Adrenal gland (tissue), 12 donors: ENCODE data around the gene SEZ6L2. TPM values are rescaled to one million over a fixed set of nuclear protein-coding genes. Genes with fewer than 3 reads are reported as not detected.
"Not testable (repeated sequence)": the region's sequence is repeated elsewhere in the genome, so short reads cannot be mapped to it uniquely, and the experiment has no call there.

Experiments used
- DNase-seq, 7 donors: peaks; one replicate each; pipeline ENCODE4 v3.0.0-alpha.2; 2019 to 2020
- H3K27ac ChIP-seq, 5 donors: fragments of 200-600 bp; sonication (generic) in 4 of 5; 1 replicate in 3 of 5; 2 replicates in 2 of 5; pipeline versions ENCODE4 v1.5.1 to v1.8.0; 2016 to 2020; ENCODE audit warnings: mild to moderate bottlenecking in 1 of 5
- H3K27me3 ChIP-seq: fragments of 200-600 bp; 2 replicates; pipeline ENCODE4 v1.8.0; 2021
- H3K36me3 ChIP-seq, 2 donors: fragments of 200-600 bp; replicated peaks in 1 of 2; 1 replicate in 1 of 2; 2 replicates in 1 of 2; pipeline versions ENCODE4 v1.5.1 to v1.8.0; 2018 to 2022
- H3K4me1 ChIP-seq, 2 donors: fragments of 200-600 bp; replicated peaks in 1 of 2; 1 replicate in 1 of 2; 2 replicates in 1 of 2; pipeline versions ENCODE4 v1.5.1 to v1.8.0; 2018 to 2021
- H3K4me3 ChIP-seq, 4 donors: fragments of 200-600 bp; sonication (generic) in 3 of 4; one replicate each; pipeline ENCODE4 v1.5.1; 2016 to 2018
- H3K9me3 ChIP-seq, 3 donors: fragments of 200-600 bp; sonication (generic) in 1 of 3; replicated peaks in 1 of 3; 1 replicate in 2 of 3; 2 replicates in 1 of 3; pipeline versions ENCODE4 v1.5.1 to v1.8.0; 2016 to 2021
- POLR2A ChIP-seq, 2 donors: fragments of 450-650 bp; IDR thresholded peaks; one replicate each; pipeline ENCODE4 v1.6.1; 2017; ENCODE audit warnings: antibody characterized with exemption in 2 of 2, mild to moderate bottlenecking in 2 of 2, moderate library complexity in 1 of 2
- WGBS, 4 donors: extraction: QIAGEN DNeasy Blood & Tissue Kit in 2 of 4; methylation state at CpG; one replicate each; pipeline versions ENCODE4 v1.1.5 to v1.1.7; 2013 to 2017; 5-methylcytosine and 5-hydroxymethylcytosine counted together
- intact Hi-C, 2 donors: fragments of 100-400 bp; cut with DNase I; formaldehyde crosslinking; loops; one replicate each; pipeline versions ENCODE4 v1.14.1 to v1.15.0; 2022 to 2023
- polyA plus RNA-seq, 3 donors: library from polyadenylated mRNA; stranded (reverse); fragments of 200-250 nt in 2 of 3; fragments of 350-450 nt in 1 of 3; fragmentation: Illumina TruSeq in 1 of 3; extraction: RNeasy Lipid Tissue Mini Kit (QIAGEN cat#74804) in 1 of 3; gene quantifications; one replicate each; pipeline ENCODE4 v1.2.3, GENCODE V29; 2013 to 2014
- total RNA-seq, 9 donors: library from RNA; depleted of rRNA in 4 of 9; stranded (reverse); fragments of >200 nt in 4 of 9; fragments of 120-200 nt in 1 of 9; fragmentation: NEBNext Ultra II Directional in 1 of 9; extraction: Animal tissue kit (Norgen Biotek cat#: 25700) in 1 of 9; gene quantifications; one replicate each; pipeline versions ENCODE4 v1.1.0 to v1.2.4, GENCODE V29; 2013 to 2023
- TF ChIP-seq, protein P1 (sequence below), 6 experiments: fragments of 450-650 bp in 4 of 6; fragments of 200-600 bp in 2 of 6; sonication (generic) in 1 of 6; IDR thresholded peaks; 1 replicate in 5 of 6; 2 replicates in 1 of 6; pipeline versions ENCODE4 v1.5.1 to v1.8.0; 2016 to 2021; ENCODE audit warnings: antibody characterized with exemption in 6 of 6, mild to moderate bottlenecking in 2 of 6, moderate library complexity in 1 of 6
- donor health status: healthy with polysubstance abuse.
- donor health status: Bipolar disorder and iron deficiency.
- donor health status: DM: yes; HTN: yes; CAD: no.
- donor health status: DM: no; HTN: no; CAD: no.
- donor health status: DM: no; HTN: no; CAD: no.
- donor health status: DM: yes; HTN: yes; CAD: no.

The SEZ6L2 gene
- total and polyA plus RNA-seq, 12 donors = 7.5 to 302 (median 36.2) TPM

DNA sequence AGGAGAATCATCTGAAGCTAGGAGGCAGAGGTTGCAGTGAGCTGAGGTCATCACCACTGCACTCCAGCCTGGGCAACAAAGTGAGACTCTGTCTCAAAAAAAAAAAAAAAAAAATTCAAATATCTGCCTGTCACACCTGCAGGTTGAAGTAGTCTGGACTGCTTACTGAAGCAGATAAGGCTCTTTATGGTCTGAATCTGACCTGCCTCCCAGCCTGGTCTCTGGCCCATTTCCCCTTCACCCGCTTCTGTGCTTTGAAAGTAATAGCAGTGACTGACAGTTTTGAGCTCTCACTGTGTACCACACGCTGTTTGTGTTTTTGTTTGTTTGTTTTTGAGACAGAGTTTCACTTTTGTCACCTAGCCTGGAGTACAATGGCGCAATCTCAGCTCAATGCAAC lies 5.8 kb downstream of the SEZ6L2 start:
- Histone ChIP-seq H3K36me3 (no peaks in the 10 kb centered on the region), H3K4me3 (no peak overlapping the region), H3K27ac (no peak overlapping the region), H3K4me1 (peaks cover 0 to 1% of the 10 kb centered on the region in 2 donors), H3K27me3 (no peaks in the 10 kb centered on the region), H3K9me3 (no peaks in the 10 kb centered on the region)
- TF ChIP-seq, protein P1, sequence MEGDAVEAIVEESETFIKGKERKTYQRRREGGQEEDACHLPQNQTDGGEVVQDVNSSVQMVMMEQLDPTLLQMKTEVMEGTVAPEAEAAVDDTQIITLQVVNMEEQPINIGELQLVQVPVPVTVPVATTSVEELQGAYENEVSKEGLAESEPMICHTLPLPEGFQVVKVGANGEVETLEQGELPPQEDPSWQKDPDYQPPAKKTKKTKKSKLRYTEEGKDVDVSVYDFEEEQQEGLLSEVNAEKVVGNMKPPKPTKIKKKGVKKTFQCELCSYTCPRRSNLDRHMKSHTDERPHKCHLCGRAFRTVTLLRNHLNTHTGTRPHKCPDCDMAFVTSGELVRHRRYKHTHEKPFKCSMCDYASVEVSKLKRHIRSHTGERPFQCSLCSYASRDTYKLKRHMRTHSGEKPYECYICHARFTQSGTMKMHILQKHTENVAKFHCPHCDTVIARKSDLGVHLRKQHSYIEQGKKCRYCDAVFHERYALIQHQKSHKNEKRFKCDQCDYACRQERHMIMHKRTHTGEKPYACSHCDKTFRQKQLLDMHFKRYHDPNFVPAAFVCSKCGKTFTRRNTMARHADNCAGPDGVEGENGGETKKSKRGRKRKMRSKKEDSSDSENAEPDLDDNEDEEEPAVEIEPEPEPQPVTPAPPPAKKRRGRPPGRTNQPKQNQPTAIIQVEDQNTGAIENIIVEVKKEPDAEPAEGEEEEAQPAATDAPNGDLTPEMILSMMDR (IDR thresholded peaks at IDR 0.05) = no peak
- no peak for TF ChIP-seq POLR2A (IDR thresholded peaks at IDR 0.05)
- intact Hi-C loops = no loop called here
- WGBS, 4 donors = 91 to 95% (median 94%) methylated on average over 3 of the region's 3 CpGs
- no peak for DNase-seq

DNA sequence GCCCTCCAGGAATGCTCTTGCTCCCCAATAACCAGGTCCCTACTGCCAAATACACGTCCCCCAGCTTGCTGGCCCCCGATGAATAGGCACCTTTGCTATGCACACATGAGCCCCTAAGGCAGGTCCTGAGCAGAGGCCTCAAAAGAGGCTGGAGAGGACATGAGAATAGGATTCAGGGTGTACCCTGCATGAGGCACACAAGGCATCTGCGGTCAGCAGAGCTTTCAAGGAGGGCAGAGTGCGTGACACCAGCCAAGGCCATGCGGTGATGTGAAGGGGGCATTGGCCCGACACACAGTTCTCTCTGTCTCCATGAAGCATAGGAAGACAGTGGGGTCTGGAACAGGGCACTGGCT lies 6.9 kb downstream of the SEZ6L2 start:
- no peak for TF ChIP-seq POLR2A (IDR thresholded peaks at IDR 0.05)
- TF ChIP-seq, protein P1 (IDR thresholded peaks at IDR 0.05) = no peak
- intact Hi-C loops = no loop called here

DNA sequence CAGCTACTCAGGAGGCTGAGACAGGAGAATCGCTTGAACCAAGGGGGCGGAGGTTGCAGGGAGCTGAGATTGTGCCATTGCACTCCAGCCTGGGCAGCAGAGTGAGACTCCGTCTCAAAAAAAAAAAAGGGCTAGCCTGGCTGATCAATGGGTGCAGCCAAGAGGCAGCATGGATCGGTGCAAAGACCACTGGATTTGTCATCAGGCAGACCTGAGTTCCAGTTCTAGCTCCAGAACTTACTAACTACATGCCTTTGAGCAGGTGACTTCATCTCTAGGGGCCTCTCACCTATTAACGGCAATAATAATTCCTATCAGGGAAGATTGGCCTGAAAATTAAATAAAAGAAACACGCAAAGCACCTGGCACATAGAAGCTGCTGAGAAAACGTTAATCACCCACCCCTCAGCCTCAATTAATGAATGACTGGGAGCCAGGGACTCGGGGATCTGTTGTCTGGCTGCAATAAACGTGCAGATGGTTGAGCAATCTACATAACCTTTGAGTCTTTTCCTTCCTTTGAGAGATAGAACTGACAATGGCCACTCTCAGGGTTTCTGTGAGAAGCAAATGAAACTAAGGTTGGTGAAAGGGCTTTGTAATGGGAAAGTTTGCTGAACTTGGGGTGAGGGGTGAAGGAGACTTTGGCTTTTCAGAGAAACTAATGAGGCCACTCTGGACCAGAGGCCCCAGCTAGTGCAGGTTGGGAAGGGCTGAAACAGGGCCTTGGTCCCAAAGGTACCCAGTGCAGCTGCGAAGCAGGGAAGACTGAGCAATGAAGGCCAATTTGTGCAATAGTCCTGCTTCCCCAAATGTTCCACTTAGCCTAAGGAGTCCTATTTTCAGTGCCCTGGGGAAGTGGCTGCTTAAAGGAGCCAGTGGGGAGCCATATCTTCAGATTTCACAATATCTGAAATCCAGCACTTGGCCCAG lies 7.6 kb downstream of the SEZ6L2 start:
- TF ChIP-seq POLR2A (IDR thresholded peaks at IDR 0.05) = no peak
- TF ChIP-seq, protein P1 (IDR thresholded peaks at IDR 0.05) = no peak
- Histone ChIP-seq H3K9me3 (no peaks in the 10 kb centered on the region), H3K27me3 (no peaks in the 10 kb centered on the region), H3K36me3 (no peaks in the 10 kb centered on the region), H3K27ac (no peak overlapping the region), H3K4me3 (no peak overlapping the region), H3K4me1 (no peaks in the 10 kb centered on the region)
- 70 to 77% (median 74%) methylated on average over 9 to 10 of the region's 10 CpGs for whole genome bisulfite sequencing, 4 donors
- DNase-seq = no peak
- intact Hi-C loops = no loop called here

More for the DNA sequence above, 6.9 kb downstream of the SEZ6L2 start:
- Histone ChIP-seq H3K4me3 (no peak overlapping the region), H3K27me3 (no peaks in the 10 kb centered on the region), H3K27ac (no peak overlapping the region), H3K36me3 (no peaks in the 10 kb centered on the region), H3K9me3 (no peaks in the 10 kb centered on the region), H3K4me1 (no peaks in the 10 kb centered on the region)
- WGBS, 4 donors = 86 to 98% (median 88%) methylated on average over 3 to 6 of the region's 6 CpGs
- DNase-seq = no peak

DNA sequence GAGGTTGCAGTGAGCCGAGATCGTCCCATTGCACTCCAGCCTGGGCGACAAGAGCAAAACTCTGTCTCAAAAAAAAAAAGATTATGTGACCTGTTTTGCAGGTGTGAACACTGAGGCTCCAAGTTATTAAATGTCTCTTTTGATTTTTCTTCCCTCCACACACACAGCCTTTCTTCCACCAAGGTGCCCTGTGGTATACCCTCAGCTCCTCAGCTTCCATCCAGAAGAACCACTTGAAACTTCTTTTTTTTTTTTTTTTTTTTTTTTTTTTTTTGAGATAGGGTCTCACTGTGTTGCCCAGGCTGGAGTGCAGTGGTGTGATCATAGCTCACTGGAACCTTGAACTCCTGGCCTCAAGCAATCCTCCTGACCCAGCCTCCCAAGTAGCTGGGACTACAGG lies 10.0 kb downstream of the SEZ6L2 start:
- H3K4me1 ChIP-seq, H3K9me3 ChIP-seq, DNase-seq, H3K27me3 ChIP-seq, H3K36me3 ChIP-seq, intact Hi-C loops, H3K4me3 ChIP-seq, H3K27ac ChIP-seq: not testable (repeated sequence)
- WGBS, 4 donors = 91 to 100% (median 96%) methylated on average over 2 to 3 of the region's 3 CpGs

DNA sequence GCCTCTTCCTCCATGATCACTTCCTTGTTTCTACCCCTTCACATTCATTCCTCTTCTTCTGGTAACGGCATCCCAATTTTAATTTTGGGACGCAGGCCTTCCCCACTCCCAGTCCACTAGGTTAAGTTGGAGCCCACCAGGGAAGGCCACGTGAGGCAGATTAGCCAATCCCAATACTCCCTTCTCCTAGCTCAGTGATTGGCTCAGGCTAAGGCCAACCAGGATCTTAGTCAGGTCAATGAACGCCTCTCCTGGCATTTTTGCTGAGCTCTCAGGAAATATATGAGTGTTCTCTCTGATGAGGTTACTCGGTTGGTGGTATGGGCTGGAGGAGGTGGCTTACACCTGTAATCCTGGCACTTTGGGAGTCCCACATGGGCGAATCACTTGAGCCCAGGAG lies 15.4 kb downstream of the SEZ6L2 start:
- no peak for DNase-seq
- 85 to 92% (median 88%) methylated on average over 5 to 6 of the region's 6 CpGs for WGBS, 4 donors
- intact Hi-C loops = no loop called here
- H3K9me3 ChIP-seq = no peaks in the 10 kb centered on the region
- no peaks in the 10 kb centered on the region for H3K4me1 ChIP-seq
- H3K27ac ChIP-seq = no peak overlapping the region
- H3K36me3 ChIP-seq = no peaks in the 10 kb centered on the region
- H3K27me3 ChIP-seq = no peaks in the 10 kb centered on the region
- TF ChIP-seq POLR2A (IDR thresholded peaks at IDR 0.05) = no peak
- TF ChIP-seq, protein P1 (IDR thresholded peaks at IDR 0.05) = no peak
- no peak overlapping the region for H3K4me3 ChIP-seq
